SU-DHL-6 (cell line): ENCODE measurements around the gene GAREM1.

ENCODE experiments used
- H2AFZ ChIP-seq: fragments of 200-600 bp; sonication (generic); 2 replicates; pipeline ENCODE4 v1.6.1; 2014; ENCODE audit warnings: low read depth, mild to moderate bottlenecking, moderate library complexity, mixed read lengths, antibody characterized with exemption, low read length; ENCODE audit not compliant: severe bottlenecking
- H3F3A ChIP-seq: fragments of 200-600 bp; shearing (Covaris generic); 2 replicates; pipeline ENCODE4 v1.6.0; 2016; ENCODE audit warnings: antibody characterized with exemption, mild to moderate bottlenecking; ENCODE audit not compliant: insufficient read depth
- H3K27ac ChIP-seq: fragments of 200-600 bp; sonication (generic); 2 replicates; pipeline ENCODE4 v1.5.1; 2016; ENCODE audit warnings: low read depth, mild to moderate bottlenecking, low read length, moderate library complexity, mixed read lengths
- H3K27me3 ChIP-seq: fragments of 200-600 bp; sonication (generic), shearing (Covaris generic); 2 replicates; pipeline ENCODE4 v1.6.0; 2014; ENCODE audit warnings: mild to moderate bottlenecking, low read length
- H3K36me3 ChIP-seq: fragments of 200-600 bp; sonication (generic); 2 replicates; pipeline ENCODE4 v1.6.1; 2014; ENCODE audit warnings: mild to moderate bottlenecking, low read length, mixed read lengths
- H3K4me2 ChIP-seq: fragments of 300-600, 200-600 bp; shearing (Covaris generic), sonication (generic); 2 replicates; pipeline ENCODE4 v1.6.0; 2014; ENCODE audit warnings: low read length, low read depth, mild to moderate bottlenecking; ENCODE audit not compliant: poor library complexity, severe bottlenecking
- H3K4me3 ChIP-seq: fragments of 200-600 bp; sonication (generic); 2 replicates; pipeline ENCODE4 v1.5.1; 2014; ENCODE audit warnings: antibody characterized with exemption, low read length, mild to moderate bottlenecking, mixed read lengths; ENCODE audit not compliant: insufficient read depth, poor library complexity, severe bottlenecking
- H3K79me2 ChIP-seq: fragments of 200-600 bp; sonication (generic); 2 replicates; pipeline ENCODE4 v1.6.1; 2014; ENCODE audit warnings: mild to moderate bottlenecking, low read length, moderate library complexity; ENCODE audit not compliant: insufficient read depth
- H3K9ac ChIP-seq: fragments of 200-600 bp; sonication (generic); 2 replicates; pipeline ENCODE4 v1.7.0; 2014; ENCODE audit warnings: mild to moderate bottlenecking, low read length
- H3K9me2 ChIP-seq: fragments of 200-600 bp; sonication (generic); replicated peaks from 2 replicates; pipeline ENCODE4 v1.6.1; 2014; ENCODE audit warnings: low read length; ENCODE audit not compliant: insufficient read depth
- H3K9me3 ChIP-seq: fragments of 200-600 bp; sonication (generic); 2 replicates; pipeline ENCODE4 v1.6.1; 2014; ENCODE audit warnings: low read length, mixed read lengths; ENCODE audit not compliant: insufficient read depth
- H4K20me1 ChIP-seq: fragments of 200-600 bp; sonication (generic); 2 replicates; pipeline ENCODE4 v1.6.1; 2014; ENCODE audit warnings: low read depth, mild to moderate bottlenecking, antibody characterized with exemption, low read length, moderate library complexity, mixed read lengths
- EZH2phosphoT487 ChIP-seq: fragments of 200-600 bp; sonication (generic), shearing (Covaris generic); conservative IDR thresholded peaks from 2 replicates; pipeline ENCODE4 v1.6.1; 2018; ENCODE audit warnings: mild to moderate bottlenecking, antibody characterized with exemption, low read length, moderate library complexity, mixed read lengths
- TF ChIP-seq, protein P1 (sequence below): fragments of 200-600 bp; sonication (generic); IDR thresholded peaks from one replicate; pipeline ENCODE4 v1.5.1; 2017; ENCODE audit warnings: antibody characterized with exemption, mild to moderate bottlenecking, low read length, moderate library complexity; ENCODE audit not compliant: insufficient read depth, poor library complexity, severe bottlenecking

The GAREM1 gene

DNA sequence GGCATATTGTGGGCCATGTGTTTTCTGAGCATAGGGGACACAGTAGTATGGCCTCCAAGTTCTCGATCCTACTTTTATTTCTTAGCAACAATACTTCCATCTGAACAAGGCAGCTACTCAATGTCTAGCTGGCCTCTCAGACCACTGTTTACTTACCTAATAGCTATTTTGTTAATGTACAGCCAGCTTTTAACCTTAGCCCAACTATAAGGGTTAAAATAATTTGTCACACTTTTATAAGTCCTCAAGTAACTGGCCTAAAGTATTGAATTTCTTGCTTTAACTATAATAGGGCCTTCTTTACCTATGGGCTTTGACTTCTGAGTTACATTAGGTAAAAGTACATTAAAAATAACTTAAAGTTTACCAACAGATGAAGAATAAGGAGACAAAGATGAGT lies 117.4 kb downstream of the GAREM1 start:
- H3K27ac ChIP-seq, result no peak overlapping the region
- no peak overlapping the region for H3K9ac ChIP-seq
- no peak overlapping the region for H2AFZ ChIP-seq
- 0 out of 2 replicates have a peak, but pooled peaks cover 3% of the 10 kb centered on the region for H3K27me3 ChIP-seq
- no peaks in the 10 kb centered on the region for H3K36me3 ChIP-seq
- H3F3A ChIP-seq, result no peaks in the 10 kb centered on the region
- H4K20me1 ChIP-seq, result no peaks in the 10 kb centered on the region
- no peak overlapping the region for H3K4me3 ChIP-seq
- no peaks in the 10 kb centered on the region for H3K79me2 ChIP-seq
- H3K4me2 ChIP-seq, result no peak overlapping the region
- TF ChIP-seq, protein P1, sequence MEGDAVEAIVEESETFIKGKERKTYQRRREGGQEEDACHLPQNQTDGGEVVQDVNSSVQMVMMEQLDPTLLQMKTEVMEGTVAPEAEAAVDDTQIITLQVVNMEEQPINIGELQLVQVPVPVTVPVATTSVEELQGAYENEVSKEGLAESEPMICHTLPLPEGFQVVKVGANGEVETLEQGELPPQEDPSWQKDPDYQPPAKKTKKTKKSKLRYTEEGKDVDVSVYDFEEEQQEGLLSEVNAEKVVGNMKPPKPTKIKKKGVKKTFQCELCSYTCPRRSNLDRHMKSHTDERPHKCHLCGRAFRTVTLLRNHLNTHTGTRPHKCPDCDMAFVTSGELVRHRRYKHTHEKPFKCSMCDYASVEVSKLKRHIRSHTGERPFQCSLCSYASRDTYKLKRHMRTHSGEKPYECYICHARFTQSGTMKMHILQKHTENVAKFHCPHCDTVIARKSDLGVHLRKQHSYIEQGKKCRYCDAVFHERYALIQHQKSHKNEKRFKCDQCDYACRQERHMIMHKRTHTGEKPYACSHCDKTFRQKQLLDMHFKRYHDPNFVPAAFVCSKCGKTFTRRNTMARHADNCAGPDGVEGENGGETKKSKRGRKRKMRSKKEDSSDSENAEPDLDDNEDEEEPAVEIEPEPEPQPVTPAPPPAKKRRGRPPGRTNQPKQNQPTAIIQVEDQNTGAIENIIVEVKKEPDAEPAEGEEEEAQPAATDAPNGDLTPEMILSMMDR, result no peak
- no peak for TF ChIP-seq EZH2phosphoT487
- no peaks in the 10 kb centered on the region for H3K9me2 ChIP-seq
- H3K9me3 ChIP-seq, result no peaks in the 10 kb centered on the region

DNA sequence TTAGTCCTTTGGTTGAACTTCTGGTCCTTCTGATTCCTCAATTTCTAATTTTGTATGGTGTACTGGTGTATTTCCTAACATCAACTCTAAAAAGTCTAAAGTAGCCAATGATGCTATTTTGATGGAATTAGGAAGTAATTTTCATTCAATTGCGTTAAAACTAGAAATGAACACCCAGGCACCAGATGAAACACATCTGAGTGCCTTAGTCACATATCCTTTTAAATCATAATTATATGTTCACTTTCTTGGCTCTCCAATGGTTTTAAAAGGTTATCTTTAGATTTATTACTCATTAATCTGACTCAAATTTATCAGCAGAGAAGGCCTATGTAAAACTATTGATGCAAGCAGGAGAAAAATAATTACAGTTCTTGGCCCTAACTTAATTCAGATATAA lies 119.7 kb downstream of the GAREM1 start:
- no peaks in the 10 kb centered on the region for H3K79me2 ChIP-seq
- H4K20me1 ChIP-seq, result no peaks in the 10 kb centered on the region
- no peaks in the 10 kb centered on the region for H3K9me2 ChIP-seq
- H3K4me2 ChIP-seq, result no peak overlapping the region
- H3F3A ChIP-seq, result no peaks in the 10 kb centered on the region
- H3K27me3 ChIP-seq, result 0 out of 2 replicates have a peak, but pooled peaks cover 3% of the 10 kb centered on the region
- no peak overlapping the region for H2AFZ ChIP-seq
- H3K36me3 ChIP-seq, result no peaks in the 10 kb centered on the region
- H3K27ac ChIP-seq, result no peak overlapping the region
- H3K9ac ChIP-seq, result no peak overlapping the region
- TF ChIP-seq, protein P1, result no peak
- no peak for TF ChIP-seq EZH2phosphoT487
- no peaks in the 10 kb centered on the region for H3K9me3 ChIP-seq
- no peak overlapping the region for H3K4me3 ChIP-seq

DNA sequence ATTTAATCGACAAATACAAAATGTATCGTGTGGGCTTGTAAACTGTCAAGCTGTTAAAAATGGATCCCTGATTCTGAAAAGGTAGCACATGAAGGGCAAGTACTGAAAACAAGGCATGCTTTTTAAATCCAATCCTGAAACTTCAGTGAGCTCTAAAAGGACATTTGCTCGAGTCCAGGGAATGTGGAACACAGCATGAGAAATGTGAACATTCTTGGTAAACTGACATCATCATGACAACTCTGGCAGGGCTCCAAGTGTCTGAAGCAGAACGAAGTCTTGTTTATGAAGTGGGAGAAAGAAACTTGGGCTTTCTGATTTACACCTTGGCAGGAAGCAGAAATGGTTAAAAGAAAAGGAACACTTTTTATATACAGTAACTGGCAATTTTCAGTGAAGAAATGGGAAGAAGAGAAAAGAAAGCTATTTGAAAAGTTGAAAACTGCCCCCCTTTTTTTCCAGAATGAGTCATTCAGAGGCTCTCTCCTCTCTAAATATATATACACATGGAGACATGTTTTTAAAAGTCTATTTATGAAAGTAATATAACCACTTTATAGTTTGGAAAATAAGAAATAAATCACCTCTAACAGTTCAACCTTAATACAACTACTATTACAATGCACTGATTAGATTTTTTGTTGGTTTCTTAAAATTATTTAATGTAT lies 120.8 kb downstream of the GAREM1 start:
- H2AFZ ChIP-seq, result no peak overlapping the region
- no peak overlapping the region for H3K27ac ChIP-seq

More for the DNA sequence above, 120.8 kb downstream of the GAREM1 start:
- Histone ChIP-seq H3K4me2 (no peak overlapping the region), H4K20me1 (no peaks in the 10 kb centered on the region), H3K4me3 (no peak overlapping the region), H3K36me3 (no peaks in the 10 kb centered on the region), H3K9me3 (no peaks in the 10 kb centered on the region), H3K79me2 (no peaks in the 10 kb centered on the region), H3K9ac (no peak overlapping the region), H3K27me3 (0 out of 2 replicates have a peak, but pooled peaks cover 3% of the 10 kb centered on the region), H3F3A (no peaks in the 10 kb centered on the region), H3K9me2 (no peaks in the 10 kb centered on the region)
- TF ChIP-seq, protein P1, result no peak
- TF ChIP-seq EZH2phosphoT487, result no peak
